GM23248 (cell line): Measurements from ENCODE around the gene RNF215. TPM values are rescaled to one million over a fixed set of nuclear protein-coding genes. Genes with fewer than 3 reads are reported as not detected.

ENCODE experiments used
- DNase-seq: peaks from one replicate; pipeline ENCODE4 v3.0.0-alpha.2; 2015
- H2AFZ ChIP-seq: fragments of 200-600 bp; sonication (generic); 2 replicates; pipeline ENCODE4 v1.6.1; 2016; ENCODE audit warnings: antibody characterized with exemption
- H3F3A ChIP-seq: fragments of 200-600 bp; sonication (generic); 2 replicates; pipeline ENCODE4 v1.6.1; 2016; ENCODE audit warnings: mild to moderate bottlenecking, antibody characterized with exemption, mixed run types; ENCODE audit not compliant: insufficient read depth
- H3K27ac ChIP-seq: fragments of 200-600 bp; sonication (generic); 2 replicates; pipeline ENCODE4 v1.5.1; 2016; ENCODE audit warnings: mild to moderate bottlenecking
- H3K27me3 ChIP-seq: fragments of 200-600 bp; sonication (generic); replicated peaks from 2 replicates; pipeline ENCODE4 v1.6.1; 2016; ENCODE audit warnings: mild to moderate bottlenecking; ENCODE audit not compliant: insufficient read depth
- H3K36me3 ChIP-seq: fragments of 200-600 bp; sonication (generic); 2 replicates; pipeline ENCODE4 v1.6.1; 2016; ENCODE audit warnings: low read depth, mild to moderate bottlenecking
- H3K4me1 ChIP-seq: fragments of 200-600 bp; sonication (generic); 2 replicates; pipeline ENCODE4 v1.6.1; 2016; ENCODE audit warnings: mild to moderate bottlenecking; ENCODE audit not compliant: insufficient read depth
- H3K4me2 ChIP-seq: fragments of 200-600 bp; sonication (generic); one replicate; pipeline ENCODE4 v1.6.1; 2016; ENCODE audit warnings: mild to moderate bottlenecking; ENCODE audit not compliant: unreplicated experiment
- H3K4me3 ChIP-seq: fragments of 200-600 bp; sonication (generic); 2 replicates; pipeline ENCODE4 v1.5.1; 2016; ENCODE audit warnings: mild to moderate bottlenecking
- H3K79me2 ChIP-seq: fragments of 200-600 bp; sonication (generic); 2 replicates; pipeline ENCODE4 v1.6.1; 2016; ENCODE audit warnings: mild to moderate bottlenecking; ENCODE audit not compliant: insufficient read depth
- H3K9ac ChIP-seq: fragments of 200-600 bp; sonication (generic); 2 replicates; pipeline ENCODE4 v1.6.1; 2016; ENCODE audit warnings: mild to moderate bottlenecking
- H3K9me2 ChIP-seq: fragments of 200-600 bp; sonication (generic); 2 replicates; pipeline ENCODE4 v1.6.1; 2016; ENCODE audit warnings: mixed run types, mild to moderate bottlenecking, moderate library complexity; ENCODE audit not compliant: insufficient read depth
- H3K9me3 ChIP-seq: fragments of 200-600 bp; sonication (generic); one replicate; pipeline ENCODE4 v1.6.1; 2017; ENCODE audit warnings: low read depth
- H4K20me1 ChIP-seq: fragments of 200-600 bp; sonication (generic); 2 replicates; pipeline ENCODE4 v1.6.0; 2016; ENCODE audit not compliant: insufficient read depth
- EZH2 ChIP-seq: fragments of 200-600 bp; sonication (generic); IDR thresholded peaks from 2 replicates; pipeline ENCODE4 v1.6.1; 2018; ENCODE audit warnings: antibody characterized with exemption, mild to moderate bottlenecking; ENCODE audit not compliant: insufficient read depth, poor library complexity, severe bottlenecking
- EZH2phosphoT487 ChIP-seq: fragments of 200-600 bp; sonication (generic); IDR thresholded peaks from 2 replicates; pipeline ENCODE4 v1.6.1; 2018; ENCODE audit warnings: antibody characterized with exemption, moderate library complexity, mild to moderate bottlenecking, low read depth; ENCODE audit not compliant: insufficient read depth
- WGBS, 2 experiments: methylation state at CpG; one replicate each; pipeline ENCODE4 v1.1.6; 2015 to 2017; ENCODE audit warnings: low lambda C conversion rate in 2 of 2, low coverage in 1 of 2; ENCODE audit errors: missing lambda C conversion rate in 2 of 2; 5-methylcytosine and 5-hydroxymethylcytosine counted together
- in situ Hi-C: fragments of 300-500 bp; cut with MboI; formaldehyde crosslinking; loops from 2 replicates; pipeline ENCODE4 v1.15.0; 2020
- polyA plus RNA-seq: library from polyadenylated mRNA; unstranded; fragments of >200 nt; fragmentation: Nextera tagmentation; extraction: Ambion mirVana; gene quantifications from 2 replicates; pipeline ENCODE4 v1.2.1, GENCODE V29; 2016
- total RNA-seq: library from RNA; depleted of rRNA; stranded (reverse); fragments of >200 nt; shearing (Covaris generic); gene quantifications from 2 replicates; pipeline ENCODE4 v1.2.3, GENCODE V29; 2014

Gene RNF215
- total and polyA plus RNA-seq, 2 experiments from 2014 or later = 2.9 to 29.9 TPM

GRCh38 chr22:30370641-30371230 is 16.5 kb downstream of the RNF215 start:
- no peak overlapping the region for H3K4me3 ChIP-seq
- no peak for DNase-seq
- no peaks in the 10 kb centered on the region for H3K79me2 ChIP-seq
- TF ChIP-seq EZH2 = no peak
- no peaks in the 10 kb centered on the region for H3F3A ChIP-seq
- H3K9me2 ChIP-seq = no peaks in the 10 kb centered on the region
- no peaks in the 10 kb centered on the region for H3K4me1 ChIP-seq
- WGBS, 2 experiments = 83 to 84% methylated on average over 18 to 19 of the region's 19 CpGs
- in situ Hi-C loops = no loop called here
- no peaks in the 10 kb centered on the region for H4K20me1 ChIP-seq
- no peak overlapping the region for H2AFZ ChIP-seq
- no peak overlapping the region for H3K9ac ChIP-seq
- no peaks in the 10 kb centered on the region for H3K27me3 ChIP-seq
- H3K27ac ChIP-seq = no peak overlapping the region
- no peaks in the 10 kb centered on the region for H3K36me3 ChIP-seq
- no peak overlapping the region for H3K4me2 ChIP-seq
- no peaks in the 10 kb centered on the region for H3K9me3 ChIP-seq

- Histone ChIP-seq H3K4me1 (no peaks in the 10 kb centered on the region), H4K20me1 (no peaks in the 10 kb centered on the region), H3K36me3 (no peaks in the 10 kb centered on the region), H3K9me3 (no peaks in the 10 kb centered on the region), H3K9me2 (no peaks in the 10 kb centered on the region), H3K79me2 (no peaks in the 10 kb centered on the region), H3K4me3 (no peak overlapping the region), H3K27me3 (no peaks in the 10 kb centered on the region), H3K4me2 (no peak overlapping the region), H2AFZ (no peak overlapping the region), H3F3A (no peaks in the 10 kb centered on the region), H3K27ac (no peak overlapping the region), H3K9ac (no peak overlapping the region)
- DNase-seq = no peak
- no peak for TF ChIP-seq EZH2phosphoT487
- TF ChIP-seq EZH2 = no peak
- in situ Hi-C loops = no loop called here
- 66 to 74% methylated on average over 9 of the region's 9 CpGs for WGBS, 2 experiments
These were observed 18.8 kb downstream of the RNF215 start for GRCh38 chr22:30368420-30368819.

GRCh38 chr22:30365891-30366290 is 21.3 kb downstream of the RNF215 start:
- Histone ChIP-seq H3K9me3 (no peaks in the 10 kb centered on the region), H3K9ac (no peak overlapping the region), H3K4me2 (no peak overlapping the region), H3K9me2 (no peaks in the 10 kb centered on the region), H3K79me2 (no peaks in the 10 kb centered on the region), H3K36me3 (no peaks in the 10 kb centered on the region), H3K4me3 (no peak overlapping the region), H4K20me1 (no peaks in the 10 kb centered on the region), H3F3A (no peaks in the 10 kb centered on the region), H3K27ac (no peak overlapping the region), H3K4me1 (no peaks in the 10 kb centered on the region), H2AFZ (no peak overlapping the region), H3K27me3 (no peaks in the 10 kb centered on the region)
- TF ChIP-seq EZH2phosphoT487 (no peak), EZH2 (no peak)
- 85 to 87% methylated on average over 18 of the region's 18 CpGs for WGBS, 2 experiments
- in situ Hi-C loops = no loop called here
- DNase-seq = no peak

GRCh38 chr22:30362651-30363281 is 24.4 kb downstream of the RNF215 start:
- in situ Hi-C loops = no loop called here
- Histone ChIP-seq H3K4me1 (no peaks in the 10 kb centered on the region), H3K4me2 (no peak overlapping the region), H4K20me1 (no peaks in the 10 kb centered on the region), H3K9ac (no peak overlapping the region), H3K36me3 (no peaks in the 10 kb centered on the region), H3K79me2 (no peaks in the 10 kb centered on the region), H3K9me2 (no peaks in the 10 kb centered on the region), H2AFZ (no peak overlapping the region), H3K27ac (no peak overlapping the region), H3K9me3 (no peaks in the 10 kb centered on the region), H3K4me3 (no peak overlapping the region), H3K27me3 (no peaks in the 10 kb centered on the region), H3F3A (no peaks in the 10 kb centered on the region)
- no peak for TF ChIP-seq EZH2
- TF ChIP-seq EZH2phosphoT487 = no peak
- no peak for DNase-seq
- WGBS, 2 experiments = 73 to 76% methylated on average over 7 of the region's 7 CpGs
